ENCODE data around the gene TXNIP. TPM values are rescaled to one million over a fixed set of nuclear protein-coding genes. Genes with fewer than 3 reads are reported as not detected.

The TXNIP gene
- total RNA-seq, 1 experiment from 2014 or later, result 23.2 TPM

GRCh38 chr1:145974721-145975120 lies 21.7 kb downstream of the TXNIP start:
- no peaks in the 10 kb centered on the region for H3K23me2 ChIP-seq (ENCODE audit: insufficient read length, low read depth, low read length, poor library complexity, severe bottlenecking)
- H3K4ac ChIP-seq (ENCODE audit: low read depth, low read length), result no peak overlapping the region
- no peaks in the 10 kb centered on the region for H4K20me1 ChIP-seq (ENCODE audit: control insufficient read depth, insufficient read depth, insufficient read length)
- no peak overlapping the region for H4K8ac ChIP-seq (replicated peaks; ENCODE audit: insufficient read length, low read depth, low read length)
- H3K56ac ChIP-seq (ENCODE audit: insufficient read length, low read depth, low read length), result no peak overlapping the region
- no peak overlapping the region for H2BK20ac ChIP-seq (ENCODE audit: low read depth, low read length, poor library complexity, severe bottlenecking)
- H3K27me3 Mint-ChIP-seq (ENCODE audit: low read depth), result no peaks in the 10 kb centered on the region
- H3K79me2 ChIP-seq (ENCODE audit: insufficient read depth, low read length), result no peaks in the 10 kb centered on the region
- no peak overlapping the region for H3K23ac ChIP-seq (ENCODE audit: insufficient read length, low read depth, low read length)
- peaks cover 0 to 6% of the 10 kb centered on the region in 2 experiments; a peak in 2 of 4 replicates for H3K4me1 Mint-ChIP-seq
- no peak overlapping the region for H2BK120ac ChIP-seq (ENCODE audit: low read depth, low read length, poor library complexity, severe bottlenecking)
- no peak overlapping the region for H2AK5ac ChIP-seq (ENCODE audit: insufficient read length, low read length)
- H3K14ac ChIP-seq (ENCODE audit: insufficient read depth, low read length), result no peak overlapping the region
- no peak overlapping the region for H2AFZ ChIP-seq (ENCODE audit: low read length)
- H4K91ac ChIP-seq (ENCODE audit: insufficient read length, low read depth, low read length), result no peak overlapping the region
- H3K9ac ChIP-seq (ENCODE audit: extremely low read depth, insufficient read length, low read length), result no peak overlapping the region
- H2BK15ac ChIP-seq (ENCODE audit: low read depth, low read length), result no peak overlapping the region
- TF ChIP-seq CTCF (conservative IDR thresholded peaks at IDR 0.05), result no peak
- H2BK5ac ChIP-seq (ENCODE audit: insufficient read length, low read length), result no peak overlapping the region
- peaks cover 6% of the 10 kb centered on the region for H3K4me1 ChIP-seq (ENCODE audit: insufficient read depth, low read length)
- H3K4me3 Mint-ChIP-seq, result no peak overlapping the region
- WGBS (ENCODE audit: extremely low coverage, insufficient read length, low lambda C conversion rate), result no CpG with 5 or more reads among the region's 7 CpGs
- no peak overlapping the region for H2BK12ac ChIP-seq (ENCODE audit: insufficient read length, low read depth, low read length)
- H3K36me3 Mint-ChIP-seq (ENCODE audit: insufficient read depth in 1 of 3, low read depth in 3 of 3), result no peaks in the 10 kb centered on the region
- no peaks in the 10 kb centered on the region for H3K9me3 Mint-ChIP-seq
- no peak for DNase-seq
- no peak overlapping the region for H3K27ac ChIP-seq (ENCODE audit: insufficient read length, low read depth, low read length)
- no peaks in the 10 kb centered on the region for H3K79me1 ChIP-seq (ENCODE audit: insufficient read depth, low read depth, low read length, poor library complexity, severe bottlenecking)
- no peaks in the 10 kb centered on the region for H3K27me3 ChIP-seq (ENCODE audit: insufficient read depth, low read length)
- no peak overlapping the region for H4K5ac ChIP-seq (ENCODE audit: insufficient read length, low read depth, low read length)
- no peak overlapping the region for H3K18ac ChIP-seq (ENCODE audit: insufficient read length, low read depth, low read length)
- no peak overlapping the region for H3T11ph ChIP-seq (ENCODE audit: low read length)
- H3K9me3 ChIP-seq (ENCODE audit: control insufficient read depth, low read depth, low read length), result no peaks in the 10 kb centered on the region
- no peak overlapping the region for H3K4me2 ChIP-seq (ENCODE audit: insufficient read depth, insufficient read length, low read length)
- H3K27ac Mint-ChIP-seq, result no peak overlapping the region; a peak in 1 of 7 replicates

All from H9 (cell line).